A549 (cell line): ENCODE measurements around the gene GHR. TPM values are rescaled to one million over a fixed set of nuclear protein-coding genes. Genes with fewer than 3 reads are reported as not detected.

ENCODE experiments used
- ATAC-seq, 2 experiments: fragments of 200-7000 bp in 1 of 2; fragments of >200 bp in 1 of 2; cut with Nextera tagmentation in 1 of 2; cut with Tn5 transposase in 1 of 2; 3 replicates each; pipeline versions ENCODE4 v1.8.0 to v1.9.1; 2018 to 2020; ENCODE audit warnings: mild to moderate bottlenecking in 1 of 2, moderate library complexity in 1 of 2
- CTCF ChIA-PET: fragments of 300-600 bp; sonication (Branson Sonifier 250); formaldehyde crosslinking; extraction: SDS; loops from one replicate; lab custom pipeline; 2021; ENCODE audit warnings: antibody characterized with exemption, inconsistent platforms; lab: Yijun Ruan, JAX
- POLR2A ChIA-PET: fragments of 350-600 bp; formaldehyde crosslinking; extraction: SDS; loops from one replicate; lab custom pipeline; 2021; ENCODE audit warnings: antibody characterized with exemption, inconsistent platforms; lab: Yijun Ruan, JAX
- DNase-seq, 2 experiments: peaks; one replicate each; pipeline versions ENCODE4 v3.0.0 to v3.0.0-alpha.2; 2011 to 2016; ENCODE audit warnings: low read depth in 1 of 2, low spot score in 1 of 2
- FAIRE-seq: peaks from 2 replicates; lab custom pipeline; 2011; peaks lifted over from hg19 to GRCh38; lab: Jason Lieb, UNC
- H3K27ac ChIP-seq, 2 experiments: fragments of >200 bp; sonication (Bioruptor Twin); formaldehyde crosslinking; 3 replicates each; pipeline ENCODE4 v1.5.1; 2016 to 2017
- H3K4me1 ChIP-seq: fragments of >200 bp; sonication (Bioruptor Twin); formaldehyde crosslinking; 3 replicates; pipeline ENCODE4 v1.6.1; 2016
- H3K4me2 ChIP-seq: fragments of >200 bp; sonication (Bioruptor Twin); formaldehyde crosslinking; 3 replicates; pipeline ENCODE4 v1.6.1; 2016
- H3K4me3 ChIP-seq: fragments of >200 bp; sonication (Bioruptor Twin); formaldehyde crosslinking; 3 replicates; pipeline ENCODE4 v1.5.1; 2016
- H3K9me3 ChIP-seq: fragments of >200 bp; sonication (Bioruptor Twin); formaldehyde crosslinking; 3 replicates; pipeline ENCODE4 v1.6.1; 2016
- ATOH8 ChIP-seq: fragments of 250-450 bp; sonication (Bioruptor Pico); IDR thresholded peaks from 2 replicates; pipeline ENCODE4 v1.5.0; 2020; ENCODE audit warnings: low read depth, mild to moderate bottlenecking, moderate library complexity
- BCL3 ChIP-seq: fragments of >200 bp; sonication (Bioruptor Twin); formaldehyde crosslinking; IDR thresholded peaks from 3 replicates; pipeline ENCODE4 v1.6.1; 2016
- CHD2 ChIP-seq: fragments of 150-350 bp; IDR thresholded peaks from 2 replicates; pipeline ENCODE4 v1.6.1; 2014; ENCODE audit warnings: low read length; ENCODE audit not compliant: partially characterized antibody
- E2F6 ChIP-seq: IDR thresholded peaks from 2 replicates; pipeline ENCODE4 v1.6.1; 2012; ENCODE audit warnings: low read depth, borderline replicate concordance
- EHF ChIP-seq: fragments of 250-450 bp; sonication (Bioruptor Pico); IDR thresholded peaks from 2 replicates; pipeline ENCODE4 v1.5.0; 2020; ENCODE audit warnings: mild to moderate bottlenecking
- ELK1 ChIP-seq: fragments of 150-350 bp; IDR thresholded peaks from 2 replicates; pipeline ENCODE4 v1.6.1; 2014; ENCODE audit warnings: low read depth, mild to moderate bottlenecking, low read length
- FOSL2 ChIP-seq, 2 experiments: fragments of 450-650 bp in 1 of 2; fragments of >200 bp in 1 of 2; sonication (Bioruptor Twin) in 1 of 2; formaldehyde crosslinking; IDR thresholded peaks; 2 replicates each; pipeline versions ENCODE4 v1.5.0 to v1.6.1; 2016 to 2020; ENCODE audit warnings: mild to moderate bottlenecking in 1 of 2, moderate library complexity in 1 of 2
- JUN ChIP-seq, 2 experiments: fragments of >200 bp; sonication (Bioruptor Twin); formaldehyde crosslinking; IDR thresholded peaks; 2 replicates in 1 of 2; 3 replicates in 1 of 2; pipeline ENCODE4 v1.6.1; 2016 to 2017
- JUNB ChIP-seq: fragments of >200 bp; sonication (Bioruptor Twin); formaldehyde crosslinking; IDR thresholded peaks from 2 replicates; pipeline ENCODE4 v1.6.1; 2016
- KDM5A ChIP-seq: fragments of 200-600 bp; sonication (generic); IDR thresholded peaks from 2 replicates; pipeline ENCODE4 v1.6.1; 2016; ENCODE audit warnings: antibody characterized with exemption, mild to moderate bottlenecking
- MAFK ChIP-seq: fragments of 450-650 bp; IDR thresholded peaks from 2 replicates; pipeline ENCODE4 v1.6.1; 2014; ENCODE audit not compliant: partially characterized antibody
- MYC ChIP-seq: IDR thresholded peaks from 2 replicates; pipeline ENCODE4 v1.6.1; 2012; ENCODE audit warnings: mild to moderate bottlenecking, inconsistent platforms, low read length, improper control_type of control experiment, borderline replicate concordance
- NR3C1 ChIP-seq: fragments of >200 bp; sonication (Bioruptor Twin); formaldehyde crosslinking; IDR thresholded peaks from 3 replicates; pipeline ENCODE4 v1.6.1; 2017
- POLR2A ChIP-seq: IDR thresholded peaks from 2 replicates; pipeline ENCODE4 v1.6.1; 2012; ENCODE audit warnings: mild to moderate bottlenecking, low read length
- RARB ChIP-seq: fragments of 250-450 bp; sonication (Bioruptor Pico); IDR thresholded peaks from 2 replicates; pipeline ENCODE4 v1.8.0; 2021; ENCODE audit warnings: mild to moderate bottlenecking, moderate library complexity
- REST ChIP-seq: fragments of 200-600 bp; sonication (generic); IDR thresholded peaks from 2 replicates; pipeline ENCODE4 v1.6.1; 2016; ENCODE audit warnings: antibody characterized with exemption, mild to moderate bottlenecking, moderate library complexity
- ZFP36 ChIP-seq: fragments of 450-650 bp; IDR thresholded peaks from 2 replicates; pipeline ENCODE4 v1.6.1; 2014; ENCODE audit warnings: borderline replicate concordance; ENCODE audit not compliant: partially characterized antibody
- WGBS: methylation state at CpG from one replicate; pipeline ENCODE4 v1.1.6; 2017; ENCODE audit errors: missing lambda C conversion rate; 5-methylcytosine and 5-hydroxymethylcytosine counted together
- polyA plus RNA-seq, 4 experiments: library from polyadenylated mRNA; depleted of rRNA in 3 of 4; stranded (reverse); fragments of >200 nt; fragmentation: RNase III in 1 of 4; extraction: RNeasy Plus Mini Kit Qiagen cat#74134 plus additional on column Dnase treatment in 1 of 4; gene quantifications; 2 replicates in 3 of 4; 3 replicates in 1 of 4; pipeline ENCODE4 v1.2.3, GENCODE V29; 2011 to 2017

GHR gene
- polyA plus RNA-seq, 2 of the 4 experiments (the other 2 are of a cell fraction) = 0.05 TPM; not detected in 1

- no peak for TF ChIP-seq E2F6
- no peak for TF ChIP-seq RARB (CRISPR knock-in tag)
- no peak for TF ChIP-seq ATOH8
Observed at GRCh38 chr5:42387563-42387962, 35.7 kb upstream of the GHR start (continued).

- Histone ChIP-seq H3K27ac (no peak overlapping the region), H3K4me2 (no peak overlapping the region)
- 0% methylated on average over 5 of the region's 5 CpGs for WGBS
Observed at GRCh38 chr5:42390115-42390514, 33.1 kb upstream of the GHR start.

More at GRCh38 chr5:42390115-42390514, 33.1 kb upstream of the GHR start:
- no peaks in the 10 kb centered on the region for H3K9me3 ChIP-seq
- FAIRE-seq = no peak
- no peak for DNase-seq
- TF ChIP-seq JUN (IDR thresholded peaks at IDR 0.05) (no peak), KDM5A (no peak), CHD2 (no peak), MAFK (no peak), EHF (CRISPR knock-in tag) (no peak), ZFP36 (no peak), FOSL2 (IDR thresholded peaks at IDR 0.05) (no peak), FOSL2 (CRISPR knock-in tag; IDR thresholded peaks at IDR 0.05) (no peak), NR3C1 (no peak), BCL3 (no peak), REST (no peak), MYC (no peak), POLR2A (no peak), ELK1 (no peak), JUNB (no peak)
- no peak for ATAC-seq
- H3K4me1 ChIP-seq = no peaks in the 10 kb centered on the region
- POLR2A ChIA-PET = no interaction called here
- CTCF ChIA-PET = interaction anchor here (1.3 kb wide), 1 partner anchor 33 kb away, joined by 3 read pairs; the partner anchor contains the start of gene GHR
- no peak overlapping the region for H3K4me3 ChIP-seq
